Transverse colon (tissue), 4 donors: Measurements from ENCODE around the gene RIN3. TPM values are rescaled to one million over a fixed set of nuclear protein-coding genes. Genes with fewer than 3 reads are reported as not detected.
A peak's percentile ranks its signal among the peaks of the same experiment; 100 is the strongest.

Experiments
- DNase-seq: peaks from one replicate; pipeline ENCODE4 v3.0.0-alpha.2; 2019
- H3K27ac ChIP-seq, 4 donors: fragments of 200-600 bp; sonication (generic); 2 replicates each; pipeline ENCODE4 v1.5.1; 2016 to 2018; ENCODE audit warnings: inconsistent platforms in 4 of 4
- H3K27me3 ChIP-seq: fragments of 200-600 bp; sonication (generic); 2 replicates; pipeline ENCODE4 v1.5.1; 2017; ENCODE audit warnings: inconsistent platforms
- H3K36me3 ChIP-seq, 4 donors: fragments of 200-600 bp; sonication (generic); 2 replicates each; pipeline ENCODE4 v1.5.1; 2017 to 2019; ENCODE audit warnings: inconsistent platforms in 4 of 4
- H3K4me1 ChIP-seq, 4 donors: fragments of 200-600 bp; sonication (generic); 2 replicates each; pipeline ENCODE4 v1.5.1; 2017 to 2020; ENCODE audit warnings: inconsistent platforms in 4 of 4
- H3K4me3 ChIP-seq, 4 donors: fragments of 200-600 bp; sonication (generic); 1 replicate in 1 of 4; 2 replicates in 3 of 4; pipeline versions ENCODE4 v1.5.1 to v1.6.1; 2017 to 2019; ENCODE audit warnings: inconsistent platforms in 4 of 4
- H3K9me3 ChIP-seq, 2 donors: fragments of 200-600 bp; sonication (generic); 2 replicates each; pipeline ENCODE4 v1.5.1; 2017 to 2019; ENCODE audit warnings: inconsistent platforms in 2 of 2
- CTCF ChIP-seq, 5 experiments: fragments of 200-600 bp in 3 of 5; fragments of 450-650 bp in 2 of 5; sonication (generic) in 3 of 5; IDR thresholded peaks; 1 replicate in 2 of 5; 2 replicates in 3 of 5; pipeline ENCODE4 v1.5.1; 2016 to 2017; ENCODE audit warnings: antibody characterized with exemption in 5 of 5, inconsistent platforms in 3 of 5, mild to moderate bottlenecking in 2 of 5, moderate library complexity in 1 of 5
- EP300 ChIP-seq: sonication (generic); formaldehyde crosslinking; IDR thresholded peaks from one replicate; pipeline ENCODE4 v1.6.1; 2017; ENCODE audit warnings: antibody characterized with exemption, low read depth
- POLR2A ChIP-seq: fragments of 450-650 bp; IDR thresholded peaks from one replicate; pipeline ENCODE4 v1.6.1; 2016; ENCODE audit warnings: antibody characterized with exemption, mild to moderate bottlenecking, moderate library complexity
- POLR2AphosphoS5 ChIP-seq, 3 donors: sonication (generic); formaldehyde crosslinking; IDR thresholded peaks; one replicate each; pipeline ENCODE4 v1.6.1; 2016; ENCODE audit warnings: antibody characterized with exemption in 3 of 3
- WGBS, 2 donors: methylation state at CpG; one replicate each; pipeline ENCODE4 v1.1.5; 2018; ENCODE audit warnings: low coverage in 1 of 2; 5-methylcytosine and 5-hydroxymethylcytosine counted together
- in situ Hi-C, 4 donors: fragments of 200-750 bp; cut with MboI; loops; one replicate each; pipeline versions ENCODE4 v1.15.0 to v1.15.1; 2017; ENCODE audit warnings: low sequenced_read_pairs in 3 of 4, low pct_ligation_motif_present in 1 of 4, low pct_unique_long_range_greater_than_20kb in 1 of 4
- intact Hi-C: fragments of 100-400 bp; cut with DNase I; formaldehyde crosslinking; loops from one replicate; pipeline ENCODE4 v1.15.1; 2023; ENCODE audit warnings: low total_unique reads
- total RNA-seq, 4 donors: library from RNA; depleted of rRNA; stranded (reverse); fragments of >200 nt; gene quantifications; one replicate each; pipeline ENCODE4 v1.1.0, GENCODE V29; 2016

Gene RIN3
- total RNA-seq, 4 donors from 2014 or later: 16.2 to 24.3 (median 20.7) TPM

- TF ChIP-seq POLR2A (no peak), CTCF (IDR thresholded peaks at IDR 0.05) (no peak), POLR2AphosphoS5 (IDR thresholded peaks at IDR 0.05) (no peak), EP300 (no peak)
- no peaks in the 10 kb centered on the region for H3K36me3 ChIP-seq
- H3K4me3 ChIP-seq: no peak overlapping the region
- no peaks in the 10 kb centered on the region for H3K9me3 ChIP-seq
- no peaks in the 10 kb centered on the region for H3K27me3 ChIP-seq
- no peak for DNase-seq
- intact Hi-C loops: loop anchor here (5.0 kb wide), 1 partner anchor 1317 kb away; no protein-coding TSS in a partner anchor
- H3K4me1 ChIP-seq: peaks cover 28 to 51% (median 32%) of the 10 kb centered on the region in 4 donors
- H3K27ac ChIP-seq: peak overlapping the region; percentile 83 to 92 (median 88)
- in situ Hi-C loops: no loop called here
- 76 to 98% methylated on average over 7 to 12 of the region's 12 CpGs for WGBS, 2 donors
These were observed 137.1 kb downstream of the RIN3 start for GRCh38 chr14:92650581-92651105.

- peaks cover 24 to 45% (median 33%) of the 10 kb centered on the region in 4 donors for H3K4me1 ChIP-seq
- TF ChIP-seq CTCF (IDR thresholded peaks at IDR 0.05) (no peak), POLR2AphosphoS5 (IDR thresholded peaks at IDR 0.05) (no peak), POLR2A (no peak), EP300 (no peak)
- H3K36me3 ChIP-seq: no peaks in the 10 kb centered on the region
- peak overlapping the region; percentile 83 to 92 (median 88) for H3K27ac ChIP-seq
- in situ Hi-C loops: no loop called here
- WGBS, 2 donors: 65 to 80% methylated on average over 1 to 17 of the region's 17 CpGs
- peak overlapping the region in 1 of 4 donors; percentile 34 for H3K4me3 ChIP-seq
- intact Hi-C loops: loop anchor here (5.0 kb wide), 1 partner anchor 1316 kb away; no protein-coding TSS in a partner anchor
- H3K9me3 ChIP-seq: no peaks in the 10 kb centered on the region
- peak; percentile 57 for DNase-seq
- no peaks in the 10 kb centered on the region for H3K27me3 ChIP-seq
These were observed 137.7 kb downstream of the RIN3 start for GRCh38 chr14:92651106-92651757.

- Histone ChIP-seq H3K36me3 (no peaks in the 10 kb centered on the region), H3K27ac (peak overlapping the region; percentile 83 to 92 (median 88)), H3K4me1 (peaks cover 22 to 43% (median 32%) of the 10 kb centered on the region in 4 donors), H3K9me3 (no peaks in the 10 kb centered on the region), H3K4me3 (peak overlapping the region in 2 of 4 donors; percentile 21 to 34), H3K27me3 (no peaks in the 10 kb centered on the region)
- intact Hi-C loops: loop anchor here (5.0 kb wide), 1 partner anchor 1315 kb away; no protein-coding TSS in a partner anchor
- 71% methylated on average over 26 of the region's 27 CpGs; no CpG with 5 or more reads in 1 of the 2 donors for WGBS, 2 donors
- in situ Hi-C loops: no loop called here
- TF ChIP-seq EP300 (no peak), POLR2A (peak; percentile 22), POLR2AphosphoS5 (IDR thresholded peaks at IDR 0.05) (no peak)
- peak; percentile 44 for DNase-seq
These were observed 138.3 kb downstream of the RIN3 start for GRCh38 chr14:92651758-92652406.

GRCh38 chr14:92652413-92653151, 139.0 kb downstream of the RIN3 start:
- Histone ChIP-seq H3K4me1 (peaks cover 19 to 46% (median 28%) of the 10 kb centered on the region in 4 donors), H3K4me3 (peak overlapping the region in 3 of 4 donors; percentile 3 to 34 (median 21)), H3K36me3 (no peaks in the 10 kb centered on the region), H3K27me3 (no peaks in the 10 kb centered on the region), H3K9me3 (no peaks in the 10 kb centered on the region), H3K27ac (peak overlapping the region; percentile 83 to 92 (median 88))
- TF ChIP-seq POLR2A: no peak
- no peak for TF ChIP-seq POLR2AphosphoS5 (IDR thresholded peaks at IDR 0.05)
- no peak for TF ChIP-seq CTCF (IDR thresholded peaks at IDR 0.05)
- no peak for TF ChIP-seq EP300
- intact Hi-C loops (loop anchor here (5.0 kb wide), 1 partner anchor 1315 kb away; no protein-coding TSS in a partner anchor), in situ Hi-C loops (no loop called here)
- WGBS, 2 donors: 82% methylated on average over 26 of the region's 26 CpGs; no CpG with 5 or more reads in 1 of the 2 donors
- DNase-seq: no peak
